DOHH2 (cell line): Measurements from ENCODE around the gene TSHZ2.

Experiments
- EZH2phosphoT487 ChIP-seq: fragments of 200-600 bp; sonication (generic); IDR thresholded peaks from 2 replicates; pipeline ENCODE4 v1.6.1; 2017; ENCODE audit warnings: borderline replicate concordance, mild to moderate bottlenecking, antibody characterized with exemption, low read length, moderate library complexity, mixed read lengths
- TF ChIP-seq, protein P1 (sequence below): fragments of 200-600 bp; sonication (generic); IDR thresholded peaks from one replicate; pipeline ENCODE4 v1.5.1; 2014; ENCODE audit warnings: antibody characterized with exemption, mild to moderate bottlenecking, low read depth, low read length; ENCODE audit not compliant: poor library complexity, severe bottlenecking

DNA sequence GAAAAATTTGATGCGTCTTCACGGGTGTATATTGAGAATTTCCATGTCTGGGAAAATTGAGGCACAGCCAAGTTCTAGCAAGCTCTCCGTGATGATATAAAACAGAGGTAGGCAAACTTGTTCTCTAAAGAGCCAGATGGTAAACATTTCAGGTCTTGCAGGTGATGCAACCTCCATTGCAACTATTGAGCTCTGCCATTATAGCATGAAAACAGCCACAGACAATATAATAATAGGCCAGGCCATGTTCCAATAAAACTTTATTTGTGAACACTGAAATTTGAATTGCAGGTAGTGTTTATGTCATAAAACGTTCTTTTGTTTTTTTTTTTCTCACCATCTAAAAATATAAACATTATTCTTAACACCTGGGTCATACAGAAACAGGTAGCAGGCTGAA, 453.3 kb downstream of the TSHZ2 start:
- TF ChIP-seq, protein P1, sequence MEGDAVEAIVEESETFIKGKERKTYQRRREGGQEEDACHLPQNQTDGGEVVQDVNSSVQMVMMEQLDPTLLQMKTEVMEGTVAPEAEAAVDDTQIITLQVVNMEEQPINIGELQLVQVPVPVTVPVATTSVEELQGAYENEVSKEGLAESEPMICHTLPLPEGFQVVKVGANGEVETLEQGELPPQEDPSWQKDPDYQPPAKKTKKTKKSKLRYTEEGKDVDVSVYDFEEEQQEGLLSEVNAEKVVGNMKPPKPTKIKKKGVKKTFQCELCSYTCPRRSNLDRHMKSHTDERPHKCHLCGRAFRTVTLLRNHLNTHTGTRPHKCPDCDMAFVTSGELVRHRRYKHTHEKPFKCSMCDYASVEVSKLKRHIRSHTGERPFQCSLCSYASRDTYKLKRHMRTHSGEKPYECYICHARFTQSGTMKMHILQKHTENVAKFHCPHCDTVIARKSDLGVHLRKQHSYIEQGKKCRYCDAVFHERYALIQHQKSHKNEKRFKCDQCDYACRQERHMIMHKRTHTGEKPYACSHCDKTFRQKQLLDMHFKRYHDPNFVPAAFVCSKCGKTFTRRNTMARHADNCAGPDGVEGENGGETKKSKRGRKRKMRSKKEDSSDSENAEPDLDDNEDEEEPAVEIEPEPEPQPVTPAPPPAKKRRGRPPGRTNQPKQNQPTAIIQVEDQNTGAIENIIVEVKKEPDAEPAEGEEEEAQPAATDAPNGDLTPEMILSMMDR, result no peak
- no peak for TF ChIP-seq EZH2phosphoT487
